GM12801 (cell line): ENCODE measurements around the gene KBTBD8.

ENCODE experiments used
- TF ChIP-seq, protein P1 (sequence below): IDR thresholded peaks from one replicate; pipeline ENCODE4 v1.5.1; 2011; ENCODE audit warnings: control low read depth; ENCODE audit not compliant: insufficient read length; ENCODE audit errors: extremely low read depth

Gene KBTBD8

DNA sequence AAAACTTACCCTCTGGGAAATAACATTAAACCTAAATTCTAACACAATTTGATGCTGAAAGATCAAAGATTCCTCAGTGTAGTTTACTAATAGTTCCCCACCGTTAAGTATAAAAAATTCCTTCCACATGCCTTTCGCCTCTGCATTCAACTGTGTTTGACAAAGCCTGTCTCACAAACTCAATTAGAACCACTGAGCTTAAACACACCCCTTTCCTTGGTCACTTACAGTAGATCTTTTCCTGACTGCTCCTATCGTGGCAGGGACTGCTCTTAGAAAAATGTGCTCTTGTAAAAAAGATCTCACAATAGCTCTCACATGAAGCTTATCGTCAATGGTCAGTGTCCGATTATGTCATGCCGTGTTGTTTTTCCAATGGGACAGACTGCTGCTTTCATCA lies 8.9 kb upstream of the KBTBD8 start:
- TF ChIP-seq, protein P1, sequence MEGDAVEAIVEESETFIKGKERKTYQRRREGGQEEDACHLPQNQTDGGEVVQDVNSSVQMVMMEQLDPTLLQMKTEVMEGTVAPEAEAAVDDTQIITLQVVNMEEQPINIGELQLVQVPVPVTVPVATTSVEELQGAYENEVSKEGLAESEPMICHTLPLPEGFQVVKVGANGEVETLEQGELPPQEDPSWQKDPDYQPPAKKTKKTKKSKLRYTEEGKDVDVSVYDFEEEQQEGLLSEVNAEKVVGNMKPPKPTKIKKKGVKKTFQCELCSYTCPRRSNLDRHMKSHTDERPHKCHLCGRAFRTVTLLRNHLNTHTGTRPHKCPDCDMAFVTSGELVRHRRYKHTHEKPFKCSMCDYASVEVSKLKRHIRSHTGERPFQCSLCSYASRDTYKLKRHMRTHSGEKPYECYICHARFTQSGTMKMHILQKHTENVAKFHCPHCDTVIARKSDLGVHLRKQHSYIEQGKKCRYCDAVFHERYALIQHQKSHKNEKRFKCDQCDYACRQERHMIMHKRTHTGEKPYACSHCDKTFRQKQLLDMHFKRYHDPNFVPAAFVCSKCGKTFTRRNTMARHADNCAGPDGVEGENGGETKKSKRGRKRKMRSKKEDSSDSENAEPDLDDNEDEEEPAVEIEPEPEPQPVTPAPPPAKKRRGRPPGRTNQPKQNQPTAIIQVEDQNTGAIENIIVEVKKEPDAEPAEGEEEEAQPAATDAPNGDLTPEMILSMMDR: no peak

DNA sequence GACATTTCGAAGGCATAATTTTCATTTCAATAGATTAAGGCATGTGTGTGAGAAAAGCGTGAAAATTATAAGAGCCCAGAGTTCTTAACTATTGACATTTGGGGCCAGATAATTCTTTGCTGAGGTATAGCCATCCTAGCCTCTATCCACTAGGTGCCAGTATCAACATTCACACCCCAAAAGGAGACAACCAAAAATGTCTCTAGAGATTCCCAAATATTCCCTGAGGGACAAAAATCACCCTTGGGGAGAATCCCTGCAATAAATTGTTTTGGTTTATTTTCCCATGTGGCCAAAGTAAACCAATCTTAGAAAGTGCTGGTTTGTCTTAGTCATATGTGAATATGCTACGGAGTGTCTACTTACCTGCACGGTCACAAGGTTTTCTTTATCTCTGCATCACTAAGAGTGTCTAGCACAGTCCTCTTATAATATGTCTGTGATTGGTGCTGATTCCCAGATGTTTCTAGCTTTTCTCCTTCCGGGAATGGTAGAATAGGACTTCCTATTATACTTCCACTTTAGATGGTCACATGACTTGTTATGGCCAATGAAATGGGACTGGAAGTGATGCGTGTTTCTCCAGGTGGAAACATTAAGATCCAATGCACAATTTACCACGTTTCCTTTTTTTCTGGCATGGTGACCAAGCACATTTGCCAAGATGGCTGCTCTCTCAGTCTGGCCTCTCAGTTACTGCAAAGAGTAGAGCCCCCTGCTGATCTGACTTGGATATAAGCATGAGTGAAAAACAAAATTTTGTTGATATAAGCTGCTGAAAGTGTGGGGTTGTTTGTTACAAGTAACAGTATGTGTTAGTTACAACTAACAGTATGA lies 8.0 kb upstream of the KBTBD8 start:
- TF ChIP-seq, protein P1: no peak

DNA sequence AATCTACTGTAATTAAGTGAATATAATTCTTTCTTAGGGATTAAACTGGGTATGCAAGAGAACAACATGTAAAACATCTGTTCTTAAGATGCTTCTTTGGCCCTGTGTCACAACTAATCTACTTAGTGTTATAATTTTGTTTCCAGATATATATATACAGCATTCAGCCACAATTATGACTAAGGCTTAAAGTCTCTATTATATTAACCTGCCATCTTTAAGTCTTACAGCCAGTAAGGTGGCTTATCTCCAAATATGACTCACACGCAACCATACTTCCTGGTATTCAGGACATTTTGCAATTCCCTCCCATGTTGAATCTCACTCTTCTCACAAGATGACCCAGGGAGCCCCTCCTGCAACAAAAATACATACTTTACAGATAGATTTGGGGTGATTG lies 6.6 kb upstream of the KBTBD8 start:
- TF ChIP-seq, protein P1: no peak

DNA sequence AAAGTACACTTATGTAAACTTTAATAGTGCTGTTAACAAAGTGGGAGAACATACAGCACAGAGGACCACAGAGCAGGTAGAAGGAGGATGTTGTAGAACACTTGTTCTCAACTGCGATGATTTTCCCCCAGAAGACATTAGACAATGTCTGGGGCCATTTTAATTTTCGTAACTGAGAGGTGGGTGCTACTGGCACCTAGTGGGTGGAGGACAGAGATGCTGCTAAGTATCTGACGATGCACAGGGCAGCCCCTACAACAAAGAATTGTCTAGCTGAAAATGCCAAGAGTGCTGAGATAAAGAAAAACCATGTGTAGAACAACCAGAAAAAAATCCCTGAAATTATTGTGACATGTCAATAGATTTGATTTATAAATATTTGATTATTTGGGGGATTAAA lies 5.0 kb upstream of the KBTBD8 start:
- TF ChIP-seq, protein P1: no peak

DNA sequence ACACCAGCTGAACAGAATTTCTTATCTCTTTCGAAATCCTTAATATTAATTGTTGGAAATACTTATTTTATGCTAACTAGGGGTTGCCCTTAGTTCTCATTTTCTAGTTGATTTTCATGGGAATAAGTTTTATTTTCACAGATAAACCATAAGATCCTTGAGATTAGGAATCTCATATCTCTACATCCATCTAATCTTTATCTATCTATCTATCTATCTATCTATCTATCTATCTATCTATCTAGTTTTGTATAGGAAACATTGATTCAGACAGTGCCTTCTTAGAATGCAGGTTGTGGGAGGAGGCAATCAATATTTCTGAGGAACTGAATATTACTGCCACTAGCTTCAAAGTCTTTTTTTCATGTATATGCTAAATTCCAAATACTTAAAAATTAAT lies 3.5 kb upstream of the KBTBD8 start:
- TF ChIP-seq, protein P1: no peak

DNA sequence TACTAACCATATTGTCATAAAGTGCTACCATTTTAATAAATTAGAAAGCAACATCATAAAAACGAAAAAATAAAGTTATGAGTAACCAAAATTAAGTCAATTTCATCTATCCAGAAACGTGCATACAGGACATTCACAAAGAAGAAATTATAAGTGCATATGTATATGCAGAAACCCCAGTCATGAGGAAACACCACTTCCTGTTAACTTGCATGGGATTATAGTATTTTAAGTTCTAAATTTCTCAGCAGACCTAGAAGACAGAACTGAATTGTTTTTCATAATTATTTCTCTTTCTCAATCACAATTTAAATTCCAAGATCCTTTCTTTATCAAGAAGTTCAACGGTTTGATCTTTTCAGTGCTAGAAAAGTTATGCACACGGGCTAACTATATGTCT lies 1.4 kb upstream of the KBTBD8 start:
- TF ChIP-seq, protein P1: no peak

DNA sequence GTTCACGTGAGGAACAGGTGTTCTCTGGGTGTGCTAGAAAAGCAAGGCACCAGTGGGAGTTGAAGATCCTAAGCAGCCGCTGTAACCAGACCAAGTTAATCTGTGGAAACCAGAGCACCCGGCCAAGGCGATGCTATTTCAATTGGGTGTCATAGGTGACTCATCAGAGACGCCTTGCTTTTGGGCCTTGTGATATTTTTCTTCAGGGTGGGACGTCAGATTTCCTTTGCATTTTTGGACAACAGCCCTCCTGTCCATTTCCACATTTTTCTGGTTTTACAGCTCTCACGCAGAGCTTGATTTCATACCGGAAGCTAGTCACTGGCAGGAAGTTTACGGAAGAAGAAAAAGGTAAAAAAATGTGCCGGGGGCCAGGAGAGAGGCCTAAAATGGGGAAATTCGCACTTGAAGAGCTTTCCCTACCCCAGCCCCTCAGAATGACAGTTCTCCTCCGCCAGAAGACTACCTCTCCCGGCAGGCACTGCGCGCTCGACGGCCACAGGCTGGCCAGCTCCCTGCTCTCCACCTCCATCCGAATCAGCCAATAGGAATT lies 471 bp upstream of the KBTBD8 start:
- TF ChIP-seq, protein P1: no peak

DNA sequence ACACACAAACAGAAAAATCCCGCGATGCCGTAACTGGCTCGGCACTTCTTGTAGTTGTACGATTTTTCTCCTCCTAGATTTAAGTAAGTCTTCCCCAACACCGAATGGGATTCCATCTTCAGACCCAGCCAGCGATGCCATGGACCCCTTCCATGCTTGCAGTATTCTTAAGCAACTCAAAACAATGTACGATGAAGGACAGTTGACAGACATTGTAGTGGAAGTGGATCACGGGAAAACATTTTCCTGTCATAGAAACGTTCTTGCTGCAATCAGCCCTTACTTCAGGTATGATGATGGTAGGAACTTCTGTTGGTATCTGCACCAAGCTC lies 763 bp downstream of the KBTBD8 start:
- TF ChIP-seq, protein P1: no peak
